ENCODE data around the gene GNB4.

GRCh38 chr3:179348325-179349013, 102.8 kb downstream of the GNB4 start:
- TF ChIP-seq POLR2A (IDR thresholded peaks at IDR 0.05) (no peak), CTCF (IDR thresholded peaks at IDR 0.05) (no peak), POLR2AphosphoS5 (IDR thresholded peaks at IDR 0.05; ENCODE audit: insufficient read depth in 1 of 2, low read depth in 1 of 2) (no peak)

Data from vagina (tissue), 2 donors.